MCF 10A (cell line): ENCODE measurements around the gene PLAU. TPM values are rescaled to one million over a fixed set of nuclear protein-coding genes. Genes with fewer than 3 reads are reported as not detected.

ENCODE experiments used
- BruUV-seq: library from RNA; stranded (reverse); fragments of 400-500 nt; replicated peaks from 2 replicates; lab custom pipeline; 2021; lab: Mats Ljungman, UMichigan
- CTCF ChIA-PET: fragments of 300-600 bp; sonication (Branson Sonifier 250); formaldehyde crosslinking; extraction: SDS; loops from one replicate; lab custom pipeline; 2021; ENCODE audit warnings: antibody characterized with exemption, inconsistent platforms; lab: Yijun Ruan, JAX
- POLR2A ChIA-PET: fragments of 300-600, 350-650 bp; sonication (Branson Sonifier 250); formaldehyde crosslinking; extraction: SDS; loops from one replicate; lab custom pipeline; 2020; ENCODE audit warnings: antibody characterized with exemption, inconsistent platforms; lab: Yijun Ruan, JAX
- DNase-seq: peaks from one replicate; pipeline ENCODE4 v3.0.0-alpha.2; 2018; ENCODE audit not compliant: unreplicated experiment
- H3K27ac Mint-ChIP-seq: one replicate; pipeline ENCODE4 v1.8.0; 2022; ENCODE audit warnings: mild to moderate bottlenecking, low read depth, mixed read lengths; ENCODE audit not compliant: unreplicated experiment
- H3K27me3 Mint-ChIP-seq: one replicate; pipeline ENCODE4 v1.8.0; 2022; ENCODE audit warnings: mixed read lengths; ENCODE audit not compliant: insufficient read depth, unreplicated experiment
- H3K36me3 Mint-ChIP-seq: one replicate; pipeline ENCODE4 v1.8.0; 2022; ENCODE audit warnings: mild to moderate bottlenecking, moderate library complexity, mixed read lengths; ENCODE audit not compliant: insufficient read depth, unreplicated experiment
- H3K4me1 Mint-ChIP-seq: one replicate; pipeline ENCODE4 v1.8.0; 2022; ENCODE audit warnings: mixed read lengths; ENCODE audit not compliant: insufficient read depth, unreplicated experiment
- H3K4me3 Mint-ChIP-seq: one replicate; pipeline ENCODE4 v1.8.0; 2022; ENCODE audit warnings: mild to moderate bottlenecking, moderate library complexity, mixed read lengths; ENCODE audit not compliant: unreplicated experiment
- H3K9me3 Mint-ChIP-seq: one replicate; pipeline ENCODE4 v1.8.0; 2022; ENCODE audit warnings: mixed read lengths; ENCODE audit not compliant: unreplicated experiment
- intact Hi-C: fragments of 100-400 bp; cut with micrococcal nuclease; formaldehyde crosslinking; loops from 2 replicates; pipeline ENCODE4 v1.14.1; 2022
- total RNA-seq: library from RNA; stranded (reverse); gene quantifications from 2 replicates; pipeline ENCODE4 v1.2.3, GENCODE V29; 2022
- TF ChIP-seq, protein P1 (sequence below): fragments of 200-600 bp; IDR thresholded peaks from one replicate; pipeline ENCODE4 v1.8.0; 2022; ENCODE audit warnings: antibody characterized with exemption, mild to moderate bottlenecking; ENCODE audit not compliant: unreplicated experiment

PLAU gene
- total RNA-seq, 1 experiment from 2014 or later: 30.6 TPM

- Mint-ChIP-seq H3K4me1 (peaks cover 38% of the 10 kb centered on the region), H3K4me3 (no peak overlapping the region), H3K27ac (no peak overlapping the region), H3K9me3 (no peaks in the 10 kb centered on the region), H3K36me3 (peaks cover 5% of the 10 kb centered on the region), H3K27me3 (no peaks in the 10 kb centered on the region)
- POLR2A ChIA-PET: interaction anchor here (0.7 to 1.9 kb wide), 5 partner anchors 9 to 29 kb away, joined by 3 to 8 read pairs (median 5); no protein-coding TSS in a partner anchor
- CTCF ChIA-PET: interaction anchor here (1.6 kb wide), 1 partner anchor 35 kb away, joined by 5 read pairs; no protein-coding TSS in a partner anchor
- BruUV-seq: no TSS peak
- intact Hi-C loops: no loop called here
- DNase-seq: no peak
- TF ChIP-seq, protein P1, sequence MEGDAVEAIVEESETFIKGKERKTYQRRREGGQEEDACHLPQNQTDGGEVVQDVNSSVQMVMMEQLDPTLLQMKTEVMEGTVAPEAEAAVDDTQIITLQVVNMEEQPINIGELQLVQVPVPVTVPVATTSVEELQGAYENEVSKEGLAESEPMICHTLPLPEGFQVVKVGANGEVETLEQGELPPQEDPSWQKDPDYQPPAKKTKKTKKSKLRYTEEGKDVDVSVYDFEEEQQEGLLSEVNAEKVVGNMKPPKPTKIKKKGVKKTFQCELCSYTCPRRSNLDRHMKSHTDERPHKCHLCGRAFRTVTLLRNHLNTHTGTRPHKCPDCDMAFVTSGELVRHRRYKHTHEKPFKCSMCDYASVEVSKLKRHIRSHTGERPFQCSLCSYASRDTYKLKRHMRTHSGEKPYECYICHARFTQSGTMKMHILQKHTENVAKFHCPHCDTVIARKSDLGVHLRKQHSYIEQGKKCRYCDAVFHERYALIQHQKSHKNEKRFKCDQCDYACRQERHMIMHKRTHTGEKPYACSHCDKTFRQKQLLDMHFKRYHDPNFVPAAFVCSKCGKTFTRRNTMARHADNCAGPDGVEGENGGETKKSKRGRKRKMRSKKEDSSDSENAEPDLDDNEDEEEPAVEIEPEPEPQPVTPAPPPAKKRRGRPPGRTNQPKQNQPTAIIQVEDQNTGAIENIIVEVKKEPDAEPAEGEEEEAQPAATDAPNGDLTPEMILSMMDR: no peak
Measured at GRCh38 chr10:73905256-73906020, 5.5 kb upstream of the PLAU start.

- TF ChIP-seq, protein P1: no peak
- Mint-ChIP-seq H3K27me3 (no peaks in the 10 kb centered on the region), H3K9me3 (no peaks in the 10 kb centered on the region), H3K4me3 (no peak overlapping the region), H3K36me3 (peaks cover 5% of the 10 kb centered on the region), H3K4me1 (peaks cover 46% of the 10 kb centered on the region), H3K27ac (peak overlapping the region; percentile 79)
- ChIA-PET CTCF (interaction anchor here (0.8 to 3.5 kb wide), 4 partner anchors 12 to 34 kb away, joined by 3 to 16 read pairs (median 6); no protein-coding TSS in a partner anchor), POLR2A (interaction anchor here (0.7 to 6.0 kb wide), 7 partner anchors 8 to 34 kb away, joined by 3 to 88 read pairs (median 3); no protein-coding TSS in a partner anchor)
- peak; percentile 88 for DNase-seq
- BruUV-seq: no TSS peak
- intact Hi-C loops: loop anchor here (1.0 kb wide), 1 partner anchor 17 kb away; no protein-coding TSS in a partner anchor
Measured at GRCh38 chr10:73906524-73907447, 4.1 kb upstream of the PLAU start.

DNA sequence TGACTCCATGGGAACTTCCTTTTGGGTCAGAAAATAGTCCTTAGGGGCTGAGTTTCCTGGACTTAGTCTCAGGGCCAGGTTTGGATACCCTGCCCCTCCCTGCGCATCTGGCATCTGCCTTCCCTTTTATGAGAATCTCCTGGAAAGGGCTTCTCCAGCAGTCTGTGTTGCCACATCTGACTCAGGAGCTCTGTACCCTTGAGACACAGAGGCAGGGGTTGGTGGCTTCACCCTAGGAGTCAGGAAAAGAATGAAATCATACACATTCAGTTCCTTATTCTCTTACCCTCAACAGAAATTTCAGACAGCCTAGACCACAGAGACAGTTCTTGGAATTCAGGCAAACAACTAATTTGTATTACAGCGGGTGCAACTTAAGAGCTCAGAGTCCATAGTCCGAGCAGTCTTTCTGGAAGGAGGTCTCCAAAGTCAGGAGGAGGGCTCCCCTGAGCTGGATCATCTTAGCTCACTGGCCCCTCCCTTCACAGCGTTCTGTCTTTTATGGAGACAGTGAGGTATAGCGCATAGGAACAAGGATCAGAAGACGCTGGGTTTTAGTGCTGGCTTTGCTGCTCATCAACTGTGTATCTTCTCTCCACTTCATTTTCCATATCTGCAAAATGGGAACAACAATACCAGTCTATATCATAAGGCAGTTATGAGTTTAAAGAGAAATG, 3.0 kb upstream of the PLAU start:
- BruUV-seq: no TSS peak

More for the DNA sequence above, 3.0 kb upstream of the PLAU start:
- Mint-ChIP-seq H3K4me3 (no peak overlapping the region), H3K9me3 (no peaks in the 10 kb centered on the region), H3K4me1 (peaks cover 54% of the 10 kb centered on the region), H3K27me3 (no peaks in the 10 kb centered on the region), H3K27ac (peak overlapping the region; percentile 66), H3K36me3 (peaks cover 5% of the 10 kb centered on the region)
- TF ChIP-seq, protein P1: no peak
- CTCF ChIA-PET: interaction anchor here (0.6 to 3.5 kb wide), 4 partner anchors 12 to 212 kb away, joined by 3 to 16 read pairs (median 3); no protein-coding TSS in a partner anchor
- intact Hi-C loops: loop anchor here (1.0 kb wide), 1 partner anchor 19 kb away; no protein-coding TSS in a partner anchor
- peak; percentile 67 for DNase-seq
- POLR2A ChIA-PET: interaction anchor here (0.6 to 6.0 kb wide), 6 partner anchors 9 to 32 kb away, joined by 3 to 88 read pairs (median 3); no protein-coding TSS in a partner anchor
